Left lung (tissue), 10 donors: Measurements from ENCODE around the gene MSANTD7. TPM values are rescaled to one million over a fixed set of nuclear protein-coding genes. Genes with fewer than 3 reads are reported as not detected.
A peak's percentile ranks its signal among the peaks of the same experiment; 100 is the strongest.

Experiments used
- ATAC-seq: fragments of 200-7000 bp; cut with Tn5 transposase; one replicate; pipeline ENCODE4 v1.9.1; 2020; ENCODE audit warnings: moderate library complexity
- DNase-seq, 4 donors: peaks; one replicate each; pipeline ENCODE4 v3.0.0-alpha.2; 2013 to 2020
- H3K27ac ChIP-seq, 2 donors: fragments of 200-600 bp; sonication (generic) in 1 of 2; one replicate each; pipeline versions ENCODE4 v1.5.0 to v1.8.0; 2020 to 2021
- H3K27me3 ChIP-seq, 2 donors: fragments of 200-600 bp; sonication (generic) in 1 of 2; one replicate each; pipeline versions ENCODE4 v1.5.0 to v1.8.0; 2020 to 2021
- H3K36me3 ChIP-seq, 2 donors: fragments of 200-600 bp; sonication (generic) in 1 of 2; one replicate each; pipeline versions ENCODE4 v1.5.0 to v1.8.0; 2020 to 2021
- H3K4me1 ChIP-seq, 2 donors: fragments of 200-600 bp; one replicate each; pipeline ENCODE4 v1.8.0; 2021
- H3K4me3 ChIP-seq, 2 donors: fragments of 200-600 bp; sonication (generic) in 1 of 2; one replicate each; pipeline versions ENCODE4 v1.5.0 to v1.8.0; 2020 to 2021; ENCODE audit warnings: mild to moderate bottlenecking in 1 of 2
- H3K9me3 ChIP-seq, 2 donors: fragments of 200-600 bp; sonication (generic) in 1 of 2; one replicate each; pipeline versions ENCODE4 v1.5.0 to v1.8.0; 2020 to 2021
- CTCF ChIP-seq, 2 donors: fragments of 200-600 bp; sonication (generic) in 1 of 2; IDR thresholded peaks; one replicate each; pipeline versions ENCODE4 v1.5.0 to v1.8.0; 2021; ENCODE audit warnings: antibody characterized with exemption in 2 of 2
- intact Hi-C, 2 donors: fragments of 100-400 bp; cut with DNase I; formaldehyde crosslinking; loops; one replicate each; pipeline versions ENCODE4 v1.11.2 to v1.14.2; 2022
- polyA plus RNA-seq, 6 donors: library from polyadenylated mRNA; unstranded; fragments of 120-200 nt; gene quantifications; one replicate each; pipeline ENCODE4 v1.2.1, GENCODE V29; 2013; ENCODE audit not compliant: insufficient read length in 6 of 6
- total RNA-seq, 2 donors: library from RNA; stranded (reverse); fragmentation: NEBNext Ultra II Directional; extraction: Animal tissue kit (Norgen Biotek cat#: 25700); gene quantifications; one replicate each; pipeline ENCODE4 v1.2.1, GENCODE V29; 2021
- donor health status: DM: no; HTN: yes; CAD: no.
- donor health status: DM: no; HTN: no; CAD: no.

MSANTD7 gene
- total and polyA plus RNA-seq, 8 donors: 8.5 to 18.1 (median 15.9) TPM

DNA sequence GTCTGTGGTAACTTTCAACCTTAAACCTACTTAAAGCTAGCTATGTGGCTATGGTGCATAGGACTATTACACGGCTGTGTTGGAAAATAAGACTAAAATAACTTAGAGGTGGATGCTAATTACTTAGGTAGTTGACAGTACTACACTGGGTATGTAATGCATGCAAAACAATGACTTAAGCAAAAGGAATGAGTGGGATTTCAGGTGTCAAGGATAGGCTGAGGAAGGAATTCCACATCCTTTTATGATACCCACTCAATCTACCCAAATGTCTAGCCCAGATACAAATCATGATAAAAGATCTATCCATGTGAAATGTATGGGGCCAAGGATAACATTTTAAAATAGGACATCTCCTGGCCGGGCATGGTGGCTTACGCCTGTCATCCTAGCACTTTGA, 14.1 kb upstream of the MSANTD7 start:
- no peak overlapping the region for H3K4me3 ChIP-seq
- TF ChIP-seq CTCF (IDR thresholded peaks at IDR 0.05): no peak
- intact Hi-C loops: loop anchor here in 1 of 2 donors (10.0 kb wide), 1 partner anchor 319 kb away; no protein-coding TSS in a partner anchor
- H3K36me3 ChIP-seq: no peaks in the 10 kb centered on the region
- H3K27ac ChIP-seq: no peak overlapping the region
- ATAC-seq: no peak
- DNase-seq: no peak
- H3K9me3 ChIP-seq: no peaks in the 10 kb centered on the region
- H3K4me1 ChIP-seq: peaks cover 0 to 5% of the 10 kb centered on the region in 2 donors
- no peaks in the 10 kb centered on the region for H3K27me3 ChIP-seq

- Histone ChIP-seq H3K4me1 (no peaks in the 10 kb centered on the region), H3K36me3 (no peaks in the 10 kb centered on the region), H3K27ac (peak overlapping the region in 1 of 2 donors; percentile 82), H3K4me3 (no peak overlapping the region), H3K27me3 (no peaks in the 10 kb centered on the region), H3K9me3 (no peaks in the 10 kb centered on the region)
- DNase-seq (no peak), ATAC-seq (no peak)
- TF ChIP-seq CTCF (IDR thresholded peaks at IDR 0.05): no peak
- intact Hi-C loops: loop anchor here in 1 of 2 donors (10.0 kb wide), 1 partner anchor 321 kb away; no protein-coding TSS in a partner anchor
These were observed 11.9 kb upstream of the MSANTD7 start for GRCh38 chr10:14826076-14826829.

- Histone ChIP-seq H3K4me3 (no peak overlapping the region), H3K9me3 (no peaks in the 10 kb centered on the region), H3K27ac (no peak overlapping the region), H3K27me3 (no peaks in the 10 kb centered on the region), H3K4me1 (peaks cover 0 to 9% of the 10 kb centered on the region in 2 donors), H3K36me3 (no peaks in the 10 kb centered on the region)
- TF ChIP-seq CTCF (IDR thresholded peaks at IDR 0.05): no peak
- ATAC-seq (no peak), DNase-seq (no peak)
- intact Hi-C loops: no loop called here
These were observed 5.0 kb upstream of the MSANTD7 start for GRCh38 chr10:14833106-14833505.

GRCh38 chr10:14836208-14836607, 1.9 kb upstream of the MSANTD7 start:
- H3K27me3 ChIP-seq: no peaks in the 10 kb centered on the region
- intact Hi-C loops: no loop called here
- H3K27ac ChIP-seq: no peak overlapping the region
- ATAC-seq: no peak
- no peak overlapping the region for H3K4me3 ChIP-seq
- peaks cover 0 to 17% of the 10 kb centered on the region in 2 donors for H3K4me1 ChIP-seq
- no peak for DNase-seq
- peaks cover 0 to 6% of the 10 kb centered on the region in 2 donors for H3K36me3 ChIP-seq
- no peak for TF ChIP-seq CTCF (IDR thresholded peaks at IDR 0.05)
- no peaks in the 10 kb centered on the region for H3K9me3 ChIP-seq

DNA sequence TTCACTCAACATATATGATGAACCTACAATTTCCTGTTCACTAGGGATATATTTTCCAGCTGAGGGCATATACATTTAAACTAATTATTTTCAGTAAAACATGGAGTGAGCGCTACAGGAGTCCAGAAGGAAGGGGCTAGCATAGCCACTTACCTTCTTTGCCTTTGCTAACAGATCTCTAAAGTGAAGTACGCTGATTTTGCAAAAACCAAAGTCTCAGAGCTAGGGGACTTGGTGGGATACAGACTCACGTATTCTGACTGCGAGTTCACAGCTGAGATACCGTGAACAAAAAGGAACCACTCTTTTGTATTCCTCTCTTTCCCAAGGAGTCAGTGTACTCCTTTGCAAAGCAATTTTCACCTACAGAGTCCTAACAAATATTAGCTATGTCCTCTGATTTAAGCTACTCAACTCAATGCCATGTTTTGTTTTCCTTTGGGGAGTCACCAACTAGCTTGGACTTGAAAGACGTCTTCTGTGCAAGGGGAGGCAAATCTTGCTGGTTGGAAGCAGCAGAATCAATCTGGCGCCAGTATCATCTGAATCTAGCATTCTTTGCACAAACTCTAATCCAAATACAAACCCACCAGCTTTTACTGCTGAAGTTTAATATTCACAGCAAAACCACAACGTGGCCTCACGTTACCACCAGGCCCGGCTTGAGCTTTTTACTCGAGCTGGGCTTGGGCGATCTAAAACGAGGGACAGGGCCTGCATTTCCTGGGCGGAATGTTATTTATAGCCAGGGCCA, 926 bp upstream of the MSANTD7 start:
- Histone ChIP-seq H3K9me3 (no peaks in the 10 kb centered on the region), H3K27me3 (no peaks in the 10 kb centered on the region), H3K27ac (peak overlapping the region; percentile 93 to 96), H3K36me3 (peaks cover 0 to 16% of the 10 kb centered on the region in 2 donors), H3K4me3 (peak overlapping the region; percentile 97 to 100), H3K4me1 (peaks cover 0 to 17% of the 10 kb centered on the region in 2 donors)
- no peak for TF ChIP-seq CTCF (IDR thresholded peaks at IDR 0.05)
- intact Hi-C loops: no loop called here
- DNase-seq (no peak), ATAC-seq (peak; percentile 3)
